Keratinocyte (primary cell): Measurements from ENCODE around the gene ARMH2. TPM values are rescaled to one million over a fixed set of nuclear protein-coding genes. Genes with fewer than 3 reads are reported as not detected.

ENCODE experiments used
- DNase-seq: peaks from one replicate; pipeline ENCODE4 v3.0.0-alpha.2; 2011; ENCODE audit warnings: low read depth, missing footprints, low spot score
- FAIRE-seq: peaks from 2 replicates; lab custom pipeline; 2011; peaks lifted over from hg19 to GRCh38; lab: Jason Lieb, UNC
- H2AFZ ChIP-seq: 2 replicates; pipeline ENCODE4 v1.6.0; 2012; ENCODE audit warnings: low read length, control low read depth, inconsistent platforms; ENCODE audit not compliant: control insufficient read depth
- H3K27ac ChIP-seq: 2 replicates; pipeline ENCODE4 v1.5.1; 2011; ENCODE audit warnings: low read length; ENCODE audit not compliant: control insufficient read depth, insufficient read depth
- H3K27me3 ChIP-seq: 3 replicates; pipeline ENCODE4 v1.6.0; 2011; ENCODE audit warnings: low read length; ENCODE audit not compliant: control insufficient read depth, insufficient read depth; ENCODE audit errors: extremely low read depth
- H3K36me3 ChIP-seq, 2 experiments: 2 replicates in 1 of 2; 3 replicates in 1 of 2; pipeline ENCODE4 v1.5.1; 2011; ENCODE audit warnings: low read length in 2 of 2, mild to moderate bottlenecking in 1 of 2; ENCODE audit not compliant: control insufficient read depth in 2 of 2, insufficient read depth in 2 of 2; ENCODE audit errors: extremely low read depth in 1 of 2
- H3K4me1 ChIP-seq: 3 replicates; pipeline ENCODE4 v1.5.1; 2011; ENCODE audit warnings: low read length; ENCODE audit not compliant: control insufficient read depth, insufficient read depth; ENCODE audit errors: extremely low read depth
- H3K4me2 ChIP-seq: 3 replicates; pipeline ENCODE4 v1.6.0; 2011; ENCODE audit warnings: low read depth, low read length; ENCODE audit not compliant: control insufficient read depth, insufficient read depth; ENCODE audit errors: extremely low read depth
- H3K4me3 ChIP-seq, 3 experiments: fragments of 200-600 bp in 1 of 3; sonication (generic) in 1 of 3; 2 replicates in 2 of 3; 3 replicates in 1 of 3; pipeline ENCODE4 v1.5.1; 2011 to 2016; ENCODE audit warnings: low read length in 3 of 3, mild to moderate bottlenecking in 3 of 3, control low read depth in 2 of 3, inconsistent platforms in 1 of 3, low read depth in 1 of 3, mixed read lengths in 1 of 3, mixed run types in 1 of 3, moderate library complexity in 1 of 3; ENCODE audit not compliant: control insufficient read depth in 2 of 3, insufficient read depth in 2 of 3; ENCODE audit errors: extremely low read depth in 1 of 3
- H3K79me2 ChIP-seq: 2 replicates; pipeline ENCODE4 v1.6.0; 2012; ENCODE audit warnings: low read length; ENCODE audit not compliant: control insufficient read depth, insufficient read depth
- H3K9ac ChIP-seq: 3 replicates; pipeline ENCODE4 v1.6.0; 2011; ENCODE audit warnings: low read length; ENCODE audit not compliant: control insufficient read depth, insufficient read depth; ENCODE audit errors: extremely low read depth
- H3K9me1 ChIP-seq: 3 replicates; pipeline ENCODE4 v1.6.0; 2011; ENCODE audit warnings: low read length; ENCODE audit not compliant: control insufficient read depth, insufficient read depth; ENCODE audit errors: extremely low read depth
- H3K9me3 ChIP-seq: 2 replicates; pipeline ENCODE4 v1.5.1; 2012; ENCODE audit warnings: low read depth, low read length; ENCODE audit not compliant: control insufficient read depth
- H4K20me1 ChIP-seq: 3 replicates; pipeline ENCODE4 v1.6.0; 2011; ENCODE audit warnings: low read length; ENCODE audit not compliant: control insufficient read depth, insufficient read depth; ENCODE audit errors: extremely low read depth
- EZH2 ChIP-seq: IDR thresholded peaks from one replicate; pipeline ENCODE4 v1.6.1; 2012; ENCODE audit warnings: inconsistent platforms, mild to moderate bottlenecking, low read length, moderate library complexity
- dilution Hi-C: fragments of 300-500 bp; cut with MboI; formaldehyde crosslinking; loops from one replicate; pipeline ENCODE4 v1.7.0; 2020; ENCODE audit warnings: low sequenced_read_pairs; ENCODE audit not compliant: extremely low pct_ligation_motif_present
- polyA plus RNA-seq, 5 experiments: library from polyadenylated mRNA; depleted of rRNA in 3 of 5; stranded (reverse) in 3 of 5; stranded (forward) in 1 of 5; unstranded in 1 of 5; fragments of >200 nt; gene quantifications; 1 replicate in 1 of 5; 2 replicates in 3 of 5; 3 replicates in 1 of 5; pipeline versions ENCODE4 v1.2.1 to v1.2.3, GENCODE V29; 2011 to 2012; ENCODE audit warnings: missing spikeins in 2 of 5, low read depth in 1 of 5, low replicate concordance in 1 of 5
- TF ChIP-seq, protein P1 (sequence below), 3 experiments: IDR thresholded peaks in 1 of 3; conservative IDR thresholded peaks in 1 of 3; optimal IDR thresholded peaks in 1 of 3; 2 replicates in 2 of 3; 3 replicates in 1 of 3; pipeline versions ENCODE3 to v1.5.1; 2011; ENCODE audit warnings: low read length in 3 of 3, mild to moderate bottlenecking in 3 of 3, moderate library complexity in 2 of 3, control low read depth in 1 of 3, inconsistent platforms in 1 of 3; ENCODE audit not compliant: insufficient read depth in 2 of 3; ENCODE audit errors: extremely low read depth in 1 of 3

The ARMH2 gene
- polyA plus RNA-seq, 1 donor (not counting 4 experiments of a cell fraction or from before 2014, with no cell fraction given), result not detected

DNA sequence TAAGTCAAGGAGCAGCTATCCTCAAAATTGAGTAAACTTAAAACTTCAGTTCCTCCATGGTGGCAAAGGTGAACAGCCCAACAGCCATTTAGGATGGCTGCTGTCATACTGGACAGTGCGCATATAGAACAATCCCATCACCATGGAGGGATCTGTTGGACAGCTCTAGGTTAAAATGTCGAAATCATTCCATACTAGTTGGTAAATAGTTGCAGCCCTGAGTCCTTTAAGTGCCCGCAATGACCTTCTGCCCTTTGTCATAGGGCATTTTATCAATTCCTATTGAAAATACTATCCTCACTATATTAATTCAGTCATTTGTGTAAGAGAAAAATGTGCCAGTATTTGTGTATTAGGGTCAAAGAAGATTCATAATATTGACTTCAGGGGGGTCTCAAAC, 8.9 kb upstream of the ARMH2 start:
- Histone ChIP-seq H4K20me1 (no peaks in the 10 kb centered on the region), H3K27me3 (no peaks in the 10 kb centered on the region), H3K4me3 (no peak overlapping the region), H3K4me1 (no peaks in the 10 kb centered on the region), H3K9ac (no peak overlapping the region), H3K27ac (no peak overlapping the region), H3K4me2 (no peak overlapping the region), H3K36me3 (no peaks in the 10 kb centered on the region), H3K79me2 (no peaks in the 10 kb centered on the region), H3K9me3 (no peaks in the 10 kb centered on the region), H2AFZ (no peak overlapping the region), H3K9me1 (no peaks in the 10 kb centered on the region)
- dilution Hi-C loops, result no loop called here
- TF ChIP-seq, protein P1, sequence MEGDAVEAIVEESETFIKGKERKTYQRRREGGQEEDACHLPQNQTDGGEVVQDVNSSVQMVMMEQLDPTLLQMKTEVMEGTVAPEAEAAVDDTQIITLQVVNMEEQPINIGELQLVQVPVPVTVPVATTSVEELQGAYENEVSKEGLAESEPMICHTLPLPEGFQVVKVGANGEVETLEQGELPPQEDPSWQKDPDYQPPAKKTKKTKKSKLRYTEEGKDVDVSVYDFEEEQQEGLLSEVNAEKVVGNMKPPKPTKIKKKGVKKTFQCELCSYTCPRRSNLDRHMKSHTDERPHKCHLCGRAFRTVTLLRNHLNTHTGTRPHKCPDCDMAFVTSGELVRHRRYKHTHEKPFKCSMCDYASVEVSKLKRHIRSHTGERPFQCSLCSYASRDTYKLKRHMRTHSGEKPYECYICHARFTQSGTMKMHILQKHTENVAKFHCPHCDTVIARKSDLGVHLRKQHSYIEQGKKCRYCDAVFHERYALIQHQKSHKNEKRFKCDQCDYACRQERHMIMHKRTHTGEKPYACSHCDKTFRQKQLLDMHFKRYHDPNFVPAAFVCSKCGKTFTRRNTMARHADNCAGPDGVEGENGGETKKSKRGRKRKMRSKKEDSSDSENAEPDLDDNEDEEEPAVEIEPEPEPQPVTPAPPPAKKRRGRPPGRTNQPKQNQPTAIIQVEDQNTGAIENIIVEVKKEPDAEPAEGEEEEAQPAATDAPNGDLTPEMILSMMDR (optimal IDR thresholded peaks at IDR 0.05 in 1 of 3, IDR thresholded peaks at IDR 0.05 in 1 of 3, conservative IDR thresholded peaks at IDR 0.05 in 1 of 3; ENCODE audit: extremely low read depth in 1 of 3, insufficient read depth in 2 of 3, low read length in 3 of 3), result no peak
- TF ChIP-seq EZH2, result no peak
- no peak for DNase-seq
- no peak for FAIRE-seq

DNA sequence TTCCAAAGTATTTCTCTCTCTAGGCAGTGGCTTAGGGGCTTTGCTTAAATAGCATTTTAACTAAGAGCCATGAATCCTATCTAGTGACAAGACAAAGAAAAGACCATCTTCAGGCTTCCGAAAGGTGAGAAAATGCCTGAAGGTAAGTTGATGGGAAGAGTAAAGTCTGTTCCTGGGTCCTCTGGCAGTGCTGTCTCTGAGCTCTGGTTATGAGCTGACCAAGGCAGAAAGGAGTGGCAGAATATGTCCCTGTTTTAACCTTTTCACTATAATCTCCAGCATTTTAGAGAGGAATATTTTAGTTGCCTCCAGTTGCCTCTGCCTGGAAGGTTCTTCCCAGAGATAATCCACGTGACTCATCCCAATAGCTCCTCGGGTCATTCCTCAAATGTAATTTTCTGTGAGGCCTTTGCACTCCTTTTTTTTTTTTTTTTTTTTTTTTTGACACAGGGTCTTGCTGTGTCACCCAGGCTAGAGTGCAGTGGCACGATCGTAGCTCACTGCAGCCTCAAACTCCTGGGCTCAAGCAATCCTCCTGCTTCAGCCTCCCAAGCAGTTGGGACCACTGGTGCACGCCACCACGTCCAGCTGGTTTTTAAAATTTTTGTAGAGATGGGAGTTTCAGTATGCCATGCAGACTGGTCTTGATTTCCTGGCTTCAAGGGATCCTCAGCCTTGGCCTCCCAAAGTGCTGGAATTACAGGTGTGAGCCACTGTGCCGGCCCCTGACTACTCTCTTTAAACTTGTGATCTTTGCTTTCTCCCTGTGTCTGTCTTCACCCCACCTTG, 3.7 kb upstream of the ARMH2 start:
- FAIRE-seq (no peak), DNase-seq (no peak)
- TF ChIP-seq EZH2, result no peak
- no peaks in the 10 kb centered on the region for H3K9me3 ChIP-seq
- H3K4me1 ChIP-seq, result no peaks in the 10 kb centered on the region
- H3K27me3 ChIP-seq, result no peaks in the 10 kb centered on the region
- no peak overlapping the region for H3K4me2 ChIP-seq
- H3K79me2 ChIP-seq, result no peaks in the 10 kb centered on the region
- H3K9ac ChIP-seq, result no peak overlapping the region
- no peak overlapping the region for H3K4me3 ChIP-seq
- H3K27ac ChIP-seq, result no peak overlapping the region
- no peaks in the 10 kb centered on the region for H4K20me1 ChIP-seq
- dilution Hi-C loops, result no loop called here
- no peak overlapping the region for H2AFZ ChIP-seq
- H3K9me1 ChIP-seq, result no peaks in the 10 kb centered on the region
- H3K36me3 ChIP-seq, result no peaks in the 10 kb centered on the region
